GM11168 (cell line): Measurements from ENCODE around the gene RNASEH2A.
"Not testable (repeated sequence)": the region's sequence is repeated elsewhere in the genome, so short reads cannot be mapped to it uniquely, and the experiment has no call there.

Experiments
- in situ Hi-C: fragments of 300-500 bp; cut with MboI; formaldehyde crosslinking; loops from one replicate; pipeline ENCODE4 v1.12.0; 2022; ENCODE audit warnings: low sequenced_read_pairs; ENCODE audit not compliant: unreplicated experiment

Gene RNASEH2A

GRCh38 chr19:12792853-12793289, 13.5 kb upstream of the RNASEH2A start:
- in situ Hi-C loops = loop anchor here (10.0 kb wide), 1 partner anchor 628 kb away; the partner anchor contains the start of gene ZNF136

- in situ Hi-C loops = loop anchor here (10.0 kb wide), 1 partner anchor 629 kb away; the partner anchor contains the start of gene ZNF136
These were observed 12.8 kb upstream of the RNASEH2A start for GRCh38 chr19:12793290-12794195.

GRCh38 chr19:12794196-12794941, 12.0 kb upstream of the RNASEH2A start:
- in situ Hi-C loops = loop anchor here (10.0 kb wide), 1 partner anchor 630 kb away; the partner anchor contains the start of gene ZNF136

- in situ Hi-C loops = loop anchor here (10.0 kb wide), 1 partner anchor 630 kb away; the partner anchor contains the start of gene ZNF136
These were observed 11.4 kb upstream of the RNASEH2A start for GRCh38 chr19:12794971-12795381.

- in situ Hi-C loops = loop anchor here (10.0 kb wide), 1 partner anchor 632 kb away; the partner anchor contains the start of gene ZNF136
These were observed 10.0 kb upstream of the RNASEH2A start for GRCh38 chr19:12796146-12797071.

GRCh38 chr19:12797141-12797587, 9.2 kb upstream of the RNASEH2A start:
- in situ Hi-C loops = loop anchor here (10.0 kb wide), 1 partner anchor 632 kb away; the partner anchor contains the start of gene ZNF136

GRCh38 chr19:12797607-12798006, 8.8 kb upstream of the RNASEH2A start:
- in situ Hi-C loops = loop anchor here (10.0 kb wide), 1 partner anchor 633 kb away; the partner anchor contains the start of gene ZNF136

GRCh38 chr19:12799742-12800465, 6.5 kb upstream of the RNASEH2A start:
- in situ Hi-C loops = loop anchor here (5.0 to 10.0 kb wide), 2 partner anchors 33 to 635 kb away; partner anchors contain the start of gene ZNF136

- in situ Hi-C loops = loop anchor here (5.0 kb wide), 1 partner anchor 33 kb away; no protein-coding TSS in a partner anchor
These were observed 6.0 kb upstream of the RNASEH2A start for GRCh38 chr19:12800466-12800770.

- in situ Hi-C loops = loop anchor here (5.0 kb wide), 1 partner anchor 34 kb away; no protein-coding TSS in a partner anchor
These were observed 5.4 kb upstream of the RNASEH2A start for GRCh38 chr19:12800923-12801465.

GRCh38 chr19:12801466-12802266, 4.7 kb upstream of the RNASEH2A start, which contains the start of the genes PRDX2 and THSD8:
TSS of gene PRDX2 (minus strand) at chr19:12801800. CDS start at chr19:12801261, 539 bp downstream.
TSS of gene THSD8 (plus strand) at chr19:12802069. CDS start at chr19:12802072, 3 bp downstream.
- in situ Hi-C loops = loop anchor here (5.0 kb wide), 1 partner anchor 34 kb away; no protein-coding TSS in a partner anchor

GRCh38 chr19:12802267-12803106, 3.9 kb upstream of the RNASEH2A start:
- in situ Hi-C loops = loop anchor here (5.0 kb wide), 1 partner anchor 35 kb away; no protein-coding TSS in a partner anchor

- in situ Hi-C loops = loop anchor here (5.0 kb wide), 1 partner anchor 37 kb away; no protein-coding TSS in a partner anchor
These were observed 2.3 kb upstream of the RNASEH2A start for GRCh38 chr19:12804051-12804450.

GRCh38 chr19:12815088-12815487, 8.7 kb downstream of the RNASEH2A start:
- in situ Hi-C loops = no loop called here

GRCh38 chr19:12817188-12817587, 10.8 kb downstream of the RNASEH2A start:
- in situ Hi-C loops = not testable (repeated sequence)

GRCh38 chr19:12817810-12818209, 11.4 kb downstream of the RNASEH2A start:
- in situ Hi-C loops = not testable (repeated sequence)
